HG03457 (cell line): Measurements from ENCODE around the gene CLEC4A.
"Not testable (repeated sequence)": the region's sequence is repeated elsewhere in the genome, so short reads cannot be mapped to it uniquely, and the experiment has no call there.

ENCODE experiments used
- ATAC-seq: cut with Tn5 transposase; IDR thresholded peaks from one replicate; pipeline ENCODE4 v1.9.1; 2021; ENCODE audit warnings: moderate number of reproducible peaks; ENCODE audit not compliant: unreplicated experiment

The CLEC4A gene

DNA sequence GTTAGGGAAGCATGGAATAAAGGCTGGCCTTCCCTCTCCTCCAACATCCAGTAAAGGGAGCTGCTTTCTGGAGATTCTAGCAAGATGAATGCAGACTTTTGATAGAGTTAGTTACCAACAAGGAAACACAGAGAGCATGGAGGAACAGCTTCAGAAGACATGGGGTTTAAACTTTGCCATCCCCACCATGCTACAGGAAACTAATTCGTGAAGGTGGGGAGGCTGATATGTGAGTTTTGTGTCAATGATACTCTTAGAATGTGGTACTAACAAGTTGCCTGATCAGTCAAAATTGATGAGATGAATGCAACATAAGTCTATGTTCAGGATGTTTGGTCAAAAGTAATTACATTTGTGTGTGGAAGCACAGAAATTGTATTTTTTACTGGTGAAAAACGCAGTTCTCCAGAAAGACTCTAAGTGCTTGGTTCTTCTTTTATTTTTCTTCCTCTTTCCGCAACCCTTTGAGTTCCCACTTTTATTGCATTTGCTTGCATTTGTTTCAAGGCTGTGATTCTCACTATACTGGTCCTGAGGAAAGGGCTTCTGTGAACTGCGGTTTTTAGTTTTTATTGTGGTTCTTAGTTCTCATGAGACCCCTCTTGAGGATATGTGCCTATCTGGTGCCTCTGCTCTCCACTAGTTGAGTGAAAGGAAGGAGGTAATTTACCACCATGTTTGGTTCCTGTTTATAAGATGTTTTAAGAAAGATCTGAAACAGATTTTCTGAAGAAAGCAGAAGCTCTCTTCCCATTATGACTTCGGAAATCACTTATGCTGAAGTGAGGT is at the start of gene CLEC4A:
Gene CLEC4A, plus strand, starts transcription at position 494 of the 789 bp plus-strand sequence. Its CDS starts 262 bp downstream, at position 756.
- ATAC-seq, result no peak

DNA sequence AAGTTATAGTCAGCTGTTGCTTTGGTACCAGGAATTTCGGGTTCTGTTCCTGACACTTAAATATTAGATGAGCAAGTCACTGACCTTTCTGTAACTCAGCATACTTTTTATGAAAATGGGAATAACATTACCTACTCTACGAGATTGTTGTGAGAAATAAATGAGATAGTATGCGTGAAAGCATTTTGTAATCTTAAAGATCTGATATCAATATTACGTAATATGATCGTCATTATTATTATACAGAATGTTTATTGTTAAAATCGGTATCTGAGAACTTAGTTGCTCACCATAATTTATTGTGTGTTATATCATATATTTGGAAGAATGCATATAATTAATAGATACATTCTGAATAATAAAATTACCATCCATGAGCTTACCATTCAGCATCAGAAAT is 47.5 kb upstream of the CLEC4A start:
- ATAC-seq, result no peak

DNA sequence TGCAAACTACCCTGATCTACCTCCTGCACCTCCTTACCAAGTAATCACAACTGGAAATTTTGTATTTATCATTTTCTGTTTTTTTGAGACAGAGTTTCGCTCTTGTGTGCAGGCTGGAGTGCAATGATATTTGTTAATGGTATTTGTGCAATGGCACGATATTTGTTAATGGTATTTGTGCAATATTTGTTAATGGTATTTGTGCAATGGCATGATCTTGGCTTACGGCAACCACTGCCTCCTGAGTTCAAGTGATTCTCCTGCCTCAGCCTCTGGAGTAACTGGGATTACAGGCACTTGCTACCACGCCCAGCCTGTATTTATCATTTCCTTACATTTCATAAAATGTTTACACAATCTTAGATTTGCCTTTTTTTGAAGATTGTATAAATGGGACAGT is 47.1 kb upstream of the CLEC4A start:
- ATAC-seq, result no peak

DNA sequence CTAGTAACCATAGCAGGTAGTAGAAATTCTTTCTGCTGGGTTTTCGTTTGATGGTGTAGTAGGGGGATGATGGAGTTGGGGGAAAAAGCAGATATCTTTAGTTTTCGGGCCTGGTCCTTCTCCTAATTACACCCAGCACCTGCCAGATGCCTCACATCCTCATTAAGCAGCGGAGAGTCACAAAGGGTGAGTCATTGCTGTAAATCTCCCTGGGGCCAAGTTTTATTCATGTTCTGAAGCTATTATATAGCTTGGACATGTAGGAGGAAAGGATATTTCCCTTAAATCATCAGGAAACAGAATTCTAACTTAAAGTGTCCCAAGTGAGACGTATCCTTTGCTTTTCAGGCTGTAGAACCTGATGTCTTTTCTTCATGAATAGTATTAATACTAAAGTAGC is 46.2 kb upstream of the CLEC4A start:
- no peak for ATAC-seq

DNA sequence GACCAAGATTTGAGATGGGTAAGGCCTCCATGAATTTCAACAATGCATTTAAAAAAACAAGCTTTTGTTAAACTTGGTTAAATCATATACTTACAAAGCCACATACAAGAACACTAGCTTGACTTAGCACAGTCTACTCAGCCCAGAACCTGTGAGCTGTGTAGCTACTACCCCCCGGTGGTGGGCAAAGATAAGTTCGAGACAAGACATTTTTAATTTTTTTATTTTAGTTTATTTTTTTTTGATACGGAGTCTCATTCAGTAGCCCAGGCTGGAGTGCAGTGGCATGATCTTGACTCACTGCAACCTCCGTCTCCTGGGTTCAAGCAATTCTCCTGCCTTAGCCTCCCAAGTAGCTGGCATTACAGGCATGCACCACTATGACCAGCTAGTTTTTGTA is 45.0 kb upstream of the CLEC4A start:
- ATAC-seq, result no peak

DNA sequence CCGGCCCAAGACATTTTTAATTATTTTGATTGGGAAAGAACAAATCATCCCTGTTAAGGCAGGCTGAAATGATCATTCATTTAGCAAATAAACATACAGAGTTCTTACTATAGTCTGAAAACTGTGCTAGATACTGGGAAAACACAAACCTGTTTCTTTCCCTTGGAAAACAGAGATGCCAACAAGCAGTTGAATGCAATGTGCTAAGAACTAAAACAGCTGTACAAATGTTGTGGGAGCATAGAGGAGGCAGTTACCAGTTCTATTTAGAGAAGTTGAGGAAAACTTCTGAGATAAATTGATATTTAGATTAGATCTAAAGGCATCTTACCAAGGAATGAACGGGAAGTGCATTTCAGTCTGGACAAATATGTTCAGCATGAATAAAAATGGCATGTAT is 44.5 kb upstream of the CLEC4A start:
- ATAC-seq, result no peak

DNA sequence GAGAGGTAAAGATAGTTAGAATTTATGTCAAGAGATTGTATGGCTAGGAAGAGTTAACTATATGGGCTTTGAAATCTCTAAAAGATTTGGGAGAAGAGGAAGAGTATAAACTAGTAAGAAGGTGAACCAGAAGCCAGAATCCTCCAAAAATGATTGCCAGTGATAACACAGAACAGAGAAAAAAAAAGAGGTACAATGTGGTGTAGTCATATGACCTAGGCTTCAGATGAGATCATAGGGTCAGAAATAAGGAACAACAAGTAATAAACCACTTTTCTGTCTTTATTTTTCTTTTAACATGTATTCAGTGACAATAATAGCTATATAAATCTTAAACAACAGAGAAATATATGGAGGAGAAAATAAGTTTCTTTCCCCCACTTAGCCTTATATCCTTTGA is 43.3 kb upstream of the CLEC4A start:
- ATAC-seq, result no peak

DNA sequence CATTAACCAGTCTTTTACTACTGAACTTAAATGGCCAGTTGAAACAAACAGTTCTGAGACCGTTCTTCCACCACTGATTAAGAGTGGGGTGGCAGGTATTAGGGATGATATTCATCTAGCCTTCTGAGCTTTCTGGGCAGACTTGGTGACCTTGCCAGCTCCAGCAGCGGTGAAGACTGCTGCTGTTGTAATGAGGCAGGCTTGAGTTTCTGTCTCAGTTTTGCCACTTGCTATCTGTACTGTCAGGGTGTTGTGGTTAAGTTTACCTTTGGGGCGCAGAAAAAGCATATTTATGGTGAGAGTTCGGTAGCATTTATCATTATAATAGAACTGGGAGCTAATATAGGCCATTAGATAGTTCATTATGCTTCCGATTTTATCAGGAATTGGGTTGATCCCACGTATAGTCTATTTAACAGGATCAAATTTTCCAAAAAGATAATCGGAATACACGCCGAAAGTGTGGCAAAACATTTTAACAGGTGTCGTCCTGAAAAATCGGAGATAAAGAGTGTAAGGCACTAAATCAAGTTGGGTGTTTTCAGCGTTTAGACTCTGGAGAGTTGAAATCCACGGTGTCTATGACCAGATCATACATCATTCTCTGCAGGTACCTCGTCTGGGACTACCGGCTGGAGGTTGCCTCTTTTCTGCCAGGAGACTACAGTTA is 42.0 kb upstream of the CLEC4A start:
- no peak for ATAC-seq

DNA sequence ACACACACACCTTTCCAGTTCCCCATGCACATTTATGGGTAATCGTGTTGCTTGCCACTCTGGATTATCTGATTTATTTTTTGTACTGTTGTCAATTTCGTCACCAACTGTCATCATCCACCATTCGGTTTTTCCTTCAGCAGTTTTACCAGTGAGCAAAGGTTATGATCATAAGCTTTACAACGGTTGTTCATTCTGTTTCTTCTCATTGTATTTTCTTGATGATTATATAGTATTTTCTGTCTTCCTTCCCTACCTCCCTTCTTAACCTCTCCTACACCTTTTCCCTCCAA is 40.7 kb upstream of the CLEC4A start:
- ATAC-seq, result no peak

DNA sequence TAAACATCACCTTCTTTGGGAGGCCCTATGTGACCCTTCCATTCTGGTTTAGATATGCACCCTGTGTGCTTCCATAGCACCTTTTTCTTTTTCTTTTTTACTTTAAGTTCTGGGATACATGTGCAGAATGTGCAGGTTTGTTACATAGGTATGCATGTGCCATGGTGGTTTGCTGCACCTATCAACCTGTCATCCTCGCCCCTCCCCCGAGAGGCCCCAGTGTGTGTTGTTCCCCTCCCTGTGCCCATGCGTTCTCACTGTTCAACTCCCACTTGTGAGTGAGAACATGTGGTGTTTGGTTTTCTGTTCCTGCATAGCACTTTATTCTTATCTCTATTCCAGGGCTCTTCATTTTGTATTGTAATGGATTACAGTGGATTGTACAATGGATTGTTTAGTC is 39.1 kb upstream of the CLEC4A start:
- ATAC-seq, result not testable (repeated sequence)

DNA sequence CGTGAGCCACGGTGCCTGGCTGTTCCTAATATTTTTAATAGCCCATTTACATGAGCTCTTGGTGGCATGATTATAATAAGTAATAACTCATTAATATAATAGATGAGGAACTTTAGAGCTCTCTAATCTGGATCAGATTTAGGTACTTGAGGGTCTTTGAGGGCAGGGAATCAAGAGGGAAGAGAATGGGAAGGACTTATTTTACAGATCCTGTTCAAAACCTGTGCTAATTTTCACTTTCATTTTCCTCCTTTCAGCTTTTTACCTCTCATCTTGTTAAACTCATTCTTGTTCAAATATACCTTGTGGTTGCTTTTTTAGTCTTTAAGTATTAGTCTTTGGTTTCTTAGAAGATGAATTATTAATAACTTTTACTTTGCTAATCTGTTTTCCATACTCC is 35.8 kb upstream of the CLEC4A start:
- no peak for ATAC-seq

DNA sequence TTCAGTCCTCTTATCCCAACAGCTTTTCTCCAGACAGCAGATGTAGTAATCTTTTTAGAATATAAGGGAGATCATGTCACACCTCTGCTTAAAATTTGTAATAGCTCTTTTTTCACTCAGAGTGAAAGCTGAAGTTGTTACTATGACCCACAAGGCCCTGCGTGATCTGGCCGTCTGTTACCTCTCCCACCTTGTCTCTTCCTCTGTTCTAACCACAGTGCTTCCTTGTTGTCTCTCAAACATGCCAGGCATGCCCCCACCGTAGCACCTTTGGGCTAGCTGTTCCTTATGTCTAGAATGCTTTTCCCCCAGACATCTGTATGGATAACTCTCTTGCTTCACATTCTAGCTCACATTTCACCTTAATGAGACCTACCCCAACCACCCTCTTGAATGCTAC is 34.8 kb upstream of the CLEC4A start:
- ATAC-seq, result no peak

DNA sequence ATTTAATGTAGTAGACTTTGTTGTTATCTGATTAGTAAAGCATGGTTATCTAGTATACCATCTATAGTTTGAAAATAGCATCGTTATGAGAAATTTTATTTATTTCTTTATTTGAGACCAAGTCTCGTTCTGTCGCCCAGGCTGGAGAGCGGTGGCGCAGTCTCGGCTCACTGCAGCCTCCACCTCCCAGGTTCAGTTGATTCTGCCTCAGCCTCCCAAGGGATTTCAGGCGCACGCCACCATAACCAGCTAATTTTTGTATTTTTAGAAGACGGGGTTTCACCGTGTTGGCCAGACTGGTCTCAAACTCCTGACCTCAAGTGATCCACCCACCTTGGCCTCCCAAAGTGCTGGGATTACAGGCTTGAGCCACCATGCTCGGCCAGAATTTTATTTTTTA is 34.1 kb upstream of the CLEC4A start:
- not testable (repeated sequence) for ATAC-seq

DNA sequence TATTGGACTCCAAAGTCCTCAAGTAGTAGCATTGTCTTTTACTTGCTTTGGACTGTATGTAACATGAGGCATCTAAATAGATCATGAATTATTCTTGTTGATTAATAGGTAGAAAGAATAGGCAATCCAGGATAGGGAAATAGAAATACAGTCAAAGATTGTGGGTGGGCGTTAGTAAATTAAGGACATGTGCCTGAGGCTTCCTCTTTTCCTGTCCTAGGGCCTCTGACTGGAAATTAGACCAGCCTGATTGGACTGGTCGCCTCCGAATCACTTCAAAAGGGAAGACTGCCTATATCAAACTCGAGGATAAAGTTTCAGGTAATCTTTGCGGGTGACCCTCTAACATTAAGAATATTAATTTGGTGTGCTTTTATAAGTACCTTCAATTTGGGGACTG is 33.7 kb upstream of the CLEC4A start:
- no peak for ATAC-seq

DNA sequence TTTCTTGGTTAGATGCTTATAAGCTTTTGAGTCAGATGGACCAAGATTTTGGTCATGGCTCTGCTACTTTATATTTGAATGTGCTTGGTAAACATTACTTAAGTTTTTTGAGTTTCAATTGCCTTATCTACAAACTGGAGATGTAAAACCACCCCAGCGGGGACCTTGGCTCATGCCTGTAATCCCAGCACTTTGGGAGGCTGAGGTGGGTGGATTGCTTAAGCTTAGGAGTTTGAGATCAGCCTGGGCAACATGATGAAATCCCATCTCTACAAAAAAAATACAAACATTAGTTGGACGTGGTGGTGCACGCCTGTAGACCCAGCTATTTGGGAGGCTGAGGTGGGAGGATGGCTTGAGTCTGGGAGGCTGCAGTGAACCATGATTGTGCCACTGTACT is 30.1 kb upstream of the CLEC4A start:
- ATAC-seq, result no peak

DNA sequence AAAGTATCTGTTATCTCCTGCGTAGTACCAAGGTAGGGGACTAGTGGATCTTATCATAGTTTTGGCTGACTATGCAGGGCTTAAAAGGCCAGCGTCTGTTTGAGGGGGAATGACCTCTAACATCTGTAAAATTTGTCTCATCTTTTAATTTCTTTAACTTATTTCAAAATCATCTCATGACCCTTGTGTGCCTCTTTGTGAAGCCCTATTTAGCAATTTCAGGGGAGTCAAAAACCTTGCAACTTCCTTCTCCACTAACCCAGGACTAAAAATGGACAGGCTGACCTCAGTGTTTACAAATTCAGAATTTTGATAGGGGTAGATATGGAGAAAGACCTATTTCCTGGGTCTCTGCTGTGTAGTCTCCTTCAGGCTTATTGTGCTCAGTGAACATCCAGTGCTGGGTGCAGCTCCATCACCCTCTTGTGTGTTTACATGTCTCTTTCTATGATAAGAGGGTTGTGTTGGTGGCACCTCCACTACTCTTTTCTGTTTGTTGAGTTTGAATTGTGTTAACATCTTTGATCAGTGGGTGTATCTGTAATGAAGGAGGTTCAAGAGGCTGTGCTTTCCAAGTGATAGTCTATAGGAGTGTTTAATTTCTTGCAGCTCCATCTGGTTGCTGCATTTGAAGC is 27.0 kb upstream of the CLEC4A start:
- ATAC-seq, result no peak

DNA sequence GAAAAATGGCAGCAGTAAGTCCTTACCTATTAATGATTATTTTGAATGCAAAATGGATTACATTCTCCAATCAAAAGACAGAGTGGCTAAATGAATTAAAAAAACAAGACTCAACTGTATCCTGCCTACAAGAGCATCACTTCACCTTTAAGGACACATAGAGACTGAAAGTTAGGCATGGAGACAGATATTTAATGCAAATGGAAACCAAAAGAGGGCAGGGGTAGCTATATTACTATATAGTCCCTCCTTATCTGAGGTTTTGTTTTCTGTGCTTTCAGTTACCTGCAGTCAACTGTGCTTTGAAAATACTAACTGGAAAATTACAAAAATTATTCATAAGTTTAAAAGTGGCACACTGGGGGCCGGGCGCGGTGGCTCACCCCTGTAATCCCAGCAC is 24.2 kb upstream of the CLEC4A start:
- no peak for ATAC-seq

DNA sequence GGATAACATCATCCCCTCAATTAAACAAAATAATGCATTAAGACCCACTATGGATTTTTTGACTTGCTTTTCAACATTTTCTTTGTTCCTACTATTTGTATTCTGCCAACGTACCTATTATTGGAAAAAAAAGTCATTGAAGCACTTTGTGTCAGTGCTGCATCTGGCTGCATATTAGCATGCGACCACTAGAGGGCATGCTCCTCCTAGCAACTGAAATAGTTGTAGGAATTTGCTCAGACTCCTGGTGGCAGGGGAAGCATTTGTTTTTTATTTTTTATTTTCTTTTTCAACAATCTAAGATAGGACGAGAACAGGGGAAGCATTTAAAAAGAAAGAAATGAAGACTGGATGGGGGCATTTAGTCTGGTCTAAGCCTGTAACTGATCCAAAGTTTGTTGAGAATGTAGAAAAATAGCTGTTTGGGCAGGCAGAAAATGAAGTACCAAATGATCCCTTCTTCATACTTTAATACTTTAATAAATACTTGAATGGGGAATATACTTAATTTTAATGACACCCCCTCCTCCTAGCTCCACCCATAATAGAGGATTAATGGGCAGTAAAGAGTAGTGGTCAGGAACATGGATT is 14.5 kb upstream of the CLEC4A start:
- no peak for ATAC-seq

DNA sequence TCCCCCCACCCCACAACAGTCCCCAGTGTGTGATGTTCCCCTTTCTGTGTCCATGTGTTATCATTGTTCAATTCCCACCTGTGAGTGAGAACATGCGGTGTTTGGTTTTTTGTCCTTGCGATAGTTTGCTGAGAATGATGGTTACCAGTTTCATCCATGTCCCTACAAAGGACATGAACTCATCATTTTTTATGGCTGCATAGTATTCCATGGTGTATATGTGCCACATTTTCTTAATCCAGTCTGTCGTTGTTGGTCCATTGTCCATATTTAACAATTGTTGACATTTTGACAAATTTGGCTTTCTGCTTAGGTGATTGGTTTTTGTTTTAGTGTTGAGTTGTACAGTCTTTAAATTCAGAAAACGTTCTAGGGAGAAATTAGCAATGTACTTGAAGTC is 10.3 kb upstream of the CLEC4A start:
- not testable (repeated sequence) for ATAC-seq

DNA sequence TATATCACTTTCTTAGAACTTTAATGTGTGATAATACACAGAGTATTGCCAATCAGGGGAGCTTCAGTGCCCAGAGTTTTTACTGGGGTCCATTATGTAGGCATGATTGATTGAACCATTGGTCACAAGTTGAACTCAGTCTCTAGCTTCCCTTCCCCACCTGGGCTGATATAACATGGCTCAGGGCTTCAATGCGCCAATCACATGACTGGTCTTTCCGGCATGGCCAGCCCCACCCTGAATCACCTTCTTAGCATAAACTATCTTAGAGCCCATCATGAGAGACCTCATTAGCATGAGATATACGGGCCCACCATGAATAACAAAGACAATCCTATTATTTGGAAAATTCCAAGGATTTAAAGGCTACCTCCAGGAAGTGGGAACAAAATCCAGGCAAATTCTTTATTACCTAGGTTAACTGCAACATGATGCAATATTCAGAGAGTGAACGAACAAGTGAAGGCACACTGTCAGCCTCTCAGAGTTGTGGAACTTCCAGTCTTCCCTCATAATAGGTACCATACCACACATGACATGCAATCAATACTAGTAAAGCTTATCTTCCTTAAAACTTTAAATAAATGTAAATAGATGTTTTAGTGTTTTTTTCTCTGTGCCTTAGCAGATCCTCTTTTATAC is 3.2 kb upstream of the CLEC4A start:
- ATAC-seq, result no peak

DNA sequence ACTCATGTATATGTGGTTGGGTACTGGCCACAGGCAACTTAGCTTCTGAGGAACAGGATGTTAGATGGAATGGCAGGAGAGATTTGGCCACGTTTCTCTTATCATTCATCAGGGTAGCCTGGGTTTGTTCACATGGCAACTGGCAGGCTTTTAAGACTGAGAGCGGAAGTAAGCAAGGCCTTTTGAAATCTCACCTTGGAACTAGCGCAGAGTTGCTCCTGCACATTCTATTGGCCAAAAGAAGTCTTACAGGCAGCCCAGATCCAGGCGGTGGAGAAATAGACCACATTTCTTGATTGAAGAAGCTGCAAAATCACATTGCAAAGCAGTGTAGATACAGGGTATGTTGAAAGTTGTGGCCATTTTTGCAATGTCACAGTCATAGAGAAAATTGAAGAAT is 3.7 kb downstream of the CLEC4A start:
- ATAC-seq, result no peak
